ENCODE results near the gene MRPL38. TPM values are rescaled to one million over a fixed set of nuclear protein-coding genes. Genes with fewer than 3 reads are reported as not detected.

The MRPL38 gene
- polyA plus RNA-seq, 1 experiment, result 16.6 TPM

DNA sequence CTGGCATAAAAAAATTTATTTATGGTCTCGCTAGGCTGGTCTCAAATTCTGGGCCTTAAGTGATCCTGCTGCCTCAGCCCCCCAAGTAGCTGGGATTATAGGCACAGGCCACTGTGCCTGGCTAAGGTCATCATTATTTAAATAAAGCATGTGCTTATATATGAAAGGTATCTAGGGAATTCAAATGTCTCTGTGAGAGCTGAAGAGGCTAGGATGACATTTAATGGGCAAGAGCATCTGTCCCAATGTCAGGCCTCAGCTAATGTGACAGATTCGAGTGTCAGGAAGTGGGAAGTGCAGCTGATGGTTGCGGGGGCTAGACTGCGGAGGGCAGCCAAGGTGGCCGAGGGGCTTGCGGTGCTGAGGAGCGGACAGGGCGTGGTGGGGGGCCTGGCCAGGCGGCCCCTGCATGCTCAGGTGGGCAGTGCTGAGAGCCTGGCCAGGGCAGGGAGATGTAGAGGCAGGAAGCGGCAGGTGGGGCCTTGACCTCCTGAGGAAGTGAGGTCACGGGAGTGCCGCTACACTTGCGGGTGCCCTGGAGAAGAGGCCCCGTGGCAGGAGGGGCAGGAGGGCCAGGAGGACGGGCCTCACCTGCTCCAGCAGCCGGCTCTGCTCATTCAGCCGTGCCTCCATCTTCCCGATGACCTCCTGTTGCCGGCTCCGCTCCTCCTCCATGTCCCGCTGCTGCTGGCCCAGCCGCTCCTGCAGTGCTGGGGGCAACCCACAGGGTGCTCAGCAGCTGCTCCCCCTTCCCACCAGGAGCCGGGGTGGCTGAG lies 12.6 kb upstream of the MRPL38 start:
- POLR2A ChIA-PET, result interaction anchor here (2.0 kb wide), 1 partner anchor 21 kb away, joined by 5 read pairs; the partner anchor contains the start of gene TRIM65
- no peaks in the 10 kb centered on the region; the same call in 1 of the 2 replicates for H3K9me3 ChIP-seq (ENCODE audit: control insufficient read depth, insufficient read depth, low read length)
- H3K4me3 ChIP-seq (ENCODE audit: low read depth, low read length), result no peak overlapping the region
- no peaks in the 10 kb centered on the region for H3K27me3 ChIP-seq (ENCODE audit: control insufficient read depth, insufficient read depth, low read length)
- DNase-seq (ENCODE audit: low read depth, low spot score), result no peak
- TF ChIP-seq, protein P1, sequence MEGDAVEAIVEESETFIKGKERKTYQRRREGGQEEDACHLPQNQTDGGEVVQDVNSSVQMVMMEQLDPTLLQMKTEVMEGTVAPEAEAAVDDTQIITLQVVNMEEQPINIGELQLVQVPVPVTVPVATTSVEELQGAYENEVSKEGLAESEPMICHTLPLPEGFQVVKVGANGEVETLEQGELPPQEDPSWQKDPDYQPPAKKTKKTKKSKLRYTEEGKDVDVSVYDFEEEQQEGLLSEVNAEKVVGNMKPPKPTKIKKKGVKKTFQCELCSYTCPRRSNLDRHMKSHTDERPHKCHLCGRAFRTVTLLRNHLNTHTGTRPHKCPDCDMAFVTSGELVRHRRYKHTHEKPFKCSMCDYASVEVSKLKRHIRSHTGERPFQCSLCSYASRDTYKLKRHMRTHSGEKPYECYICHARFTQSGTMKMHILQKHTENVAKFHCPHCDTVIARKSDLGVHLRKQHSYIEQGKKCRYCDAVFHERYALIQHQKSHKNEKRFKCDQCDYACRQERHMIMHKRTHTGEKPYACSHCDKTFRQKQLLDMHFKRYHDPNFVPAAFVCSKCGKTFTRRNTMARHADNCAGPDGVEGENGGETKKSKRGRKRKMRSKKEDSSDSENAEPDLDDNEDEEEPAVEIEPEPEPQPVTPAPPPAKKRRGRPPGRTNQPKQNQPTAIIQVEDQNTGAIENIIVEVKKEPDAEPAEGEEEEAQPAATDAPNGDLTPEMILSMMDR (IDR thresholded peaks at IDR 0.05; ENCODE audit: low read depth, low read length), result no peak
- CTCF ChIA-PET, result interaction anchor here (0.7 to 1.6 kb wide), 2 partner anchors 12 to 97 kb away, joined by 4 to 5 read pairs; no protein-coding TSS in a partner anchor
- H3K27ac ChIP-seq (ENCODE audit: low read depth, low read length), result no peak overlapping the region

DNA sequence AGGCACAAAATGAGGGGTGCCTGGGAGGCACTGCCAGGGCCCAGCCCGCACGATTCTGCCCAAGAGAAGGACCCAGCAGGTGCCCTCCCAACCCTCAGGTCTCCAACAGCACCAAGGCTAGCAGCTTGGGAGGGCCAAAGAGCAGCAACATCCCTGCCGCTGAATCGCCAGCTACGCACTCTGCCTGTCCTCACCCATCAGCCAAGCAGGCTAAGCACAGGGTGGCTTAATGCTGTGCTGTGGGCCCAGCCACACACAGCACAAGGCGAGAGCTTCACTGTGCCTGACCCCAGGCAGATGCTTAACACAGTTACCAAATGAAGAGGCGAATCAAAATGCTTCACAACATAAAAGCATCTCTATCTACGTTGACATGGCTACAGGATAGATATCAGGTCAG lies 10.6 kb upstream of the MRPL38 start:
- DNase-seq (ENCODE audit: low read depth, low spot score), result no peak
- no peak overlapping the region for H3K27ac ChIP-seq (ENCODE audit: low read depth, low read length)
- H3K4me3 ChIP-seq (ENCODE audit: low read depth, low read length), result no peak overlapping the region
- H3K27me3 ChIP-seq (ENCODE audit: control insufficient read depth, insufficient read depth, low read length), result no peaks in the 10 kb centered on the region
- no peaks in the 10 kb centered on the region; the same call in 1 of the 2 replicates for H3K9me3 ChIP-seq (ENCODE audit: control insufficient read depth, insufficient read depth, low read length)
- POLR2A ChIA-PET, result interaction anchor here (2.0 kb wide), 1 partner anchor 19 kb away, joined by 5 read pairs; the partner anchor contains the start of gene TRIM65
- CTCF ChIA-PET, result interaction anchor here (1.9 kb wide), 1 partner anchor 10 kb away, joined by 5 read pairs; the partner anchor contains the start of gene MRPL38
- TF ChIP-seq, protein P1 (IDR thresholded peaks at IDR 0.05; ENCODE audit: low read depth, low read length), result no peak

DNA sequence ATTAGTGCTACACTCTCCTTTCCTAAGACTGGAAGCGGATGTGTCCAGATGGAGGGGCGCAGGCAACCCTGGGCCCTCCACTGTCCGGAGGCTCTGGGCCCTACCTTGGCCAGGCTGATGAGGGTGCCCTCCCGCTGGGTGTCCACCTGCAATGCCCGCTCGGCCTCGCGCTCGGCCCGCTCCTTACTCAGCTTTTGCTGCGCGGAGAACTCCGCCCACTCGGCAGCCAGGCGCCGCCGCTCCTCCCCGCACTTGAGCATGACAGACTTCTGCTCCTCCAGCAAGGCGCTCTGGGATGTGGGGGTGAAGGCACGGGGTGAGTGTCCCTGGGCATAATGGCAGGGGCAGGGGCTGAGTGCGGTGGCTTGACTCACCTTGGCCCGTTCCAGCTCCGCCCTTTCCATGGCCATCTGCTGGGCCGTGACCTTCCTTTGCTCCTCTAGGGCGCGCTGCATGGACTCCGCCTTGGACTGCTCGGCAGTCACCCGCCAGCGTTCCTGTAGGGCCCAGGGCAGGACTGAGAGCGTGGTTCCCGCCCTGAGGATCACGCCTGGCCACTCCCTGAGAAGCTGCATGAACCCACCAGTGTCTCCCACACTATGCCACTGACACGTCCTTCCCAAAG lies 10.1 kb upstream of the MRPL38 start:
- CTCF ChIA-PET, result interaction anchor here (1.9 kb wide), 1 partner anchor 10 kb away, joined by 5 read pairs; the partner anchor contains the start of gene MRPL38
- POLR2A ChIA-PET, result no interaction called here

DNA sequence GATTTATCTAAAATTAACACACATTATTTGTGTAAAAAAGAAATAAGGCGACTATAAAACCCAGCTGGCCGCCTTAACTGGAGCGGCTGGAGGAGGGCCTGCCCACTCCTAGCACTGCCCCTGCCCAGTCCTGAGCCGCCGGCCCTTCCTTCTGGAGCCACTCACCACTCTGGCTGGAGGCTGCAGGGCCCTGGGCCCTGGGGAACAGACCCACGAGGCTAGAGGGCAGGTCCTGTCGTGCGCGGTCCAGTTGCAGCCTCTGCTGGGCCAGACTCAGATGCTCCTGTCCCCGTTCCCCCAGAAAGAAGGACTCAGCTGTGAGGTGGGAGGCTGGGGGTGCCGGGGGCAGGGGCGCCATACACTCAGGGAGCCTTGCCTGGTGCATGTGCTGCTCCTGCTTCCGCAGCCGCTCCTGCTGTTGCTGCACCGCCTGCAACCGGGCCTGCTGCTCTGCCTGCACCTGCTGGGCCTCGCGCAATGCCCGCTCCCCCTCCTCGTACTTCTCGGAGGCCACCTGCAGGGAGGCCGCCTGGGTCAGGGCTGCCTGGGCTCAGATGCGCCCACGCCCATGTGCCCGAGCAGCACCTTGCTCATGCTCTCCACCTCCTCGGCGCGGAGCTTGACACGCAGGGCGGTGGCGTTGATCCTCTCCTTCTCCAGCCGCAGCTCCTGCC lies 9.0 kb upstream of the MRPL38 start:
- ChIA-PET POLR2A (no interaction called here), CTCF (no interaction called here)
- no peak overlapping the region for H3K4me3 ChIP-seq (ENCODE audit: low read depth, low read length)
- DNase-seq (ENCODE audit: low read depth, low spot score), result no peak
- TF ChIP-seq, protein P1 (IDR thresholded peaks at IDR 0.05; ENCODE audit: low read depth, low read length), result no peak
- no peak overlapping the region for H3K27ac ChIP-seq (ENCODE audit: low read depth, low read length)
- no peaks in the 10 kb centered on the region for H3K27me3 ChIP-seq (ENCODE audit: control insufficient read depth, insufficient read depth, low read length)
- H3K9me3 ChIP-seq (ENCODE audit: control insufficient read depth, insufficient read depth, low read length), result no peaks in the 10 kb centered on the region; the same call in 1 of the 2 replicates

More for the DNA sequence above, 10.1 kb upstream of the MRPL38 start:
- Histone ChIP-seq H3K27ac (ENCODE audit: low read depth, low read length) (no peak overlapping the region), H3K27me3 (ENCODE audit: control insufficient read depth, insufficient read depth, low read length) (no peaks in the 10 kb centered on the region), H3K9me3 (ENCODE audit: control insufficient read depth, insufficient read depth, low read length) (no peaks in the 10 kb centered on the region; the same call in 1 of the 2 replicates), H3K4me3 (ENCODE audit: low read depth, low read length) (no peak overlapping the region)
- DNase-seq (ENCODE audit: low read depth, low spot score), result no peak
- TF ChIP-seq, protein P1 (IDR thresholded peaks at IDR 0.05; ENCODE audit: low read depth, low read length), result no peak

Measured in AG04450 (cell line).